ENCODE measurements around the gene SNCB. TPM values are rescaled to one million over a fixed set of nuclear protein-coding genes. Genes with fewer than 3 reads are reported as not detected.
A peak's percentile ranks its signal among the peaks of the same experiment; 100 is the strongest.

The SNCB gene
- total RNA-seq, 1 donor from 2014 or later = not detected

GRCh38 chr5:176638437-176638836 is 8.1 kb upstream of the SNCB start:
- Mint-ChIP-seq H3K36me3 (no peaks in the 10 kb centered on the region), H3K27ac (no peak overlapping the region), H3K4me1 (peaks cover 26% of the 10 kb centered on the region), H3K4me3 (no peak overlapping the region), H3K9me3 (no peaks in the 10 kb centered on the region), H3K27me3 (ENCODE audit: insufficient read depth, low read depth) (peaks cover 27% of the 10 kb centered on the region)
- no peaks in the 10 kb centered on the region for H4K20me1 ChIP-seq (ENCODE audit: low read depth)
- peaks cover 9% of the 10 kb centered on the region for H3K27me3 ChIP-seq
- peaks cover 28% of the 10 kb centered on the region for H3F3A ChIP-seq (ENCODE audit: low read depth)
- no peak for DNase-seq (ENCODE audit: low spot score)
- TF ChIP-seq EZH2phosphoT487 (IDR thresholded peaks at IDR 0.05) = no peak
- no peak for TF ChIP-seq EZH2 (IDR thresholded peaks at IDR 0.05)
- TF ChIP-seq CTCF (IDR thresholded peaks at IDR 0.05) = no peak
- no peaks in the 10 kb centered on the region for H3K9me3 ChIP-seq (ENCODE audit: low read depth)
- H3K4me1 ChIP-seq = peaks cover 12% of the 10 kb centered on the region
- H3K27ac ChIP-seq = no peak overlapping the region
- H3K79me2 ChIP-seq (ENCODE audit: low read depth) = no peaks in the 10 kb centered on the region
- no peak overlapping the region for H2AFZ ChIP-seq (replicated peaks)
- H3K4me2 ChIP-seq = no peak overlapping the region
- H3K9ac ChIP-seq = no peak overlapping the region
- H3K4me3 ChIP-seq = no peak overlapping the region
- H3K36me3 ChIP-seq = no peaks in the 10 kb centered on the region

- H3K9me3 ChIP-seq (ENCODE audit: low read depth) = no peaks in the 10 kb centered on the region
Measured at GRCh38 chr5:176637556-176637955, 7.2 kb upstream of the SNCB start.

GRCh38 chr5:176636426-176636825 is 6.1 kb upstream of the SNCB start:
- no peak overlapping the region for H3K4me2 ChIP-seq
- no peak overlapping the region for H3K4me3 ChIP-seq
- no peaks in the 10 kb centered on the region for H3K36me3 ChIP-seq
- no peaks in the 10 kb centered on the region for H3K9me3 ChIP-seq (ENCODE audit: low read depth)
- no peak overlapping the region for H2AFZ ChIP-seq (replicated peaks)
- TF ChIP-seq CTCF (IDR thresholded peaks at IDR 0.05) (no peak), EZH2 (IDR thresholded peaks at IDR 0.05) (no peak), EZH2phosphoT487 (IDR thresholded peaks at IDR 0.05) (no peak)
- Mint-ChIP-seq H3K36me3 (no peaks in the 10 kb centered on the region), H3K27me3 (ENCODE audit: insufficient read depth, low read depth) (peaks cover 35% of the 10 kb centered on the region), H3K4me3 (no peak overlapping the region), H3K27ac (no peak overlapping the region), H3K4me1 (peaks cover 25% of the 10 kb centered on the region), H3K9me3 (no peaks in the 10 kb centered on the region)
- no peaks in the 10 kb centered on the region for H3K79me2 ChIP-seq (ENCODE audit: low read depth)
- peaks cover 27% of the 10 kb centered on the region for H3F3A ChIP-seq (ENCODE audit: low read depth)
- peaks cover 9% of the 10 kb centered on the region for H3K4me1 ChIP-seq
- H3K27me3 ChIP-seq = peaks cover 29% of the 10 kb centered on the region
- no peak overlapping the region for H3K27ac ChIP-seq
- DNase-seq (ENCODE audit: low spot score) = peak; percentile 49
- H4K20me1 ChIP-seq (ENCODE audit: low read depth) = no peaks in the 10 kb centered on the region
- H3K9ac ChIP-seq = no peak overlapping the region

More at GRCh38 chr5:176637556-176637955, 7.2 kb upstream of the SNCB start:
- Mint-ChIP-seq H3K4me1 (peaks cover 27% of the 10 kb centered on the region), H3K27me3 (ENCODE audit: insufficient read depth, low read depth) (peaks cover 29% of the 10 kb centered on the region), H3K9me3 (no peaks in the 10 kb centered on the region), H3K36me3 (no peaks in the 10 kb centered on the region), H3K27ac (peak overlapping the region; percentile 64), H3K4me3 (no peak overlapping the region)
- Histone ChIP-seq H3K79me2 (ENCODE audit: low read depth) (no peaks in the 10 kb centered on the region), H3F3A (ENCODE audit: low read depth) (peaks cover 27% of the 10 kb centered on the region), H2AFZ (replicated peaks) (no peak overlapping the region), H4K20me1 (ENCODE audit: low read depth) (no peaks in the 10 kb centered on the region), H3K27me3 (peaks cover 18% of the 10 kb centered on the region), H3K9ac (no peak overlapping the region), H3K4me3 (no peak overlapping the region), H3K4me2 (no peak overlapping the region), H3K4me1 (peaks cover 9% of the 10 kb centered on the region), H3K27ac (no peak overlapping the region), H3K36me3 (no peaks in the 10 kb centered on the region)
- TF ChIP-seq EZH2phosphoT487 (IDR thresholded peaks at IDR 0.05) (no peak), CTCF (IDR thresholded peaks at IDR 0.05) (no peak), EZH2 (IDR thresholded peaks at IDR 0.05) (no peak)
- no peak for DNase-seq (ENCODE audit: low spot score)
